Activated CD4-positive, alpha-beta T cell treated with anti-CD3 and anti-CD28 coated beads, Interleukin-2, amount 10 ng/mL, durations not matched to agents 7 days and 5 days (primary cell): ENCODE data around the gene GALNT17. TPM values are rescaled to one million over a fixed set of nuclear protein-coding genes. Genes with fewer than 3 reads are reported as not detected.

Experiments
- CTCF ChIA-PET: fragments of 350-600 bp; sonication (Branson Sonifier 250); formaldehyde crosslinking; loops from one replicate; lab custom pipeline; 2021; ENCODE audit warnings: antibody characterized with exemption; lab: Charles Lee
- POLR2A ChIA-PET: fragments of 350-600 bp; sonication (Branson Sonifier 250); formaldehyde crosslinking; loops from one replicate; lab custom pipeline; 2021; ENCODE audit warnings: antibody characterized with exemption; lab: Charles Lee
- DNase-seq: peaks from one replicate; pipeline ENCODE4 v3.0.0-alpha.2; 2020
- H3K27ac Mint-ChIP-seq: one replicate; pipeline ENCODE4 v1.8.0; 2021; ENCODE audit warnings: mild to moderate bottlenecking, moderate library complexity, mixed read lengths
- H3K27me3 Mint-ChIP-seq: one replicate; pipeline ENCODE4 v1.8.0; 2021; ENCODE audit warnings: mixed read lengths
- H3K36me3 Mint-ChIP-seq: one replicate; pipeline ENCODE4 v1.8.0; 2021; ENCODE audit warnings: low read depth, mixed read lengths
- H3K4me1 Mint-ChIP-seq: one replicate; pipeline ENCODE4 v1.8.0; 2021; ENCODE audit warnings: mixed read lengths
- H3K4me3 Mint-ChIP-seq: one replicate; pipeline ENCODE4 v1.8.0; 2021; ENCODE audit warnings: mild to moderate bottlenecking, moderate library complexity, mixed read lengths
- H3K9me3 Mint-ChIP-seq: one replicate; pipeline ENCODE4 v1.8.0; 2021; ENCODE audit warnings: mixed read lengths
- total RNA-seq, 2 experiments: library from RNA; stranded (reverse); gene quantifications; one replicate each; pipeline ENCODE4 v1.2.3, GENCODE V29; 2021

The GALNT17 gene
- total RNA-seq, 2 experiments from 2014 or later, result not detected

GRCh38 chr7:71285571-71286145 lies 153.7 kb downstream of the GALNT17 start:
- ChIA-PET CTCF (no interaction called here), POLR2A (no interaction called here)
- no peaks in the 10 kb centered on the region for H3K27me3 Mint-ChIP-seq
- peaks cover 5% of the 10 kb centered on the region for H3K9me3 Mint-ChIP-seq
- H3K4me1 Mint-ChIP-seq, result no peaks in the 10 kb centered on the region
- H3K4me3 Mint-ChIP-seq, result no peak overlapping the region
- no peaks in the 10 kb centered on the region for H3K36me3 Mint-ChIP-seq
- no peak overlapping the region for H3K27ac Mint-ChIP-seq
- DNase-seq, result no peak

GRCh38 chr7:71286336-71286735 lies 154.4 kb downstream of the GALNT17 start:
- peaks cover 5% of the 10 kb centered on the region for H3K9me3 Mint-ChIP-seq
- ChIA-PET CTCF (no interaction called here), POLR2A (no interaction called here)
- no peaks in the 10 kb centered on the region for H3K27me3 Mint-ChIP-seq
- H3K4me3 Mint-ChIP-seq, result no peak overlapping the region
- H3K4me1 Mint-ChIP-seq, result no peaks in the 10 kb centered on the region
- no peaks in the 10 kb centered on the region for H3K36me3 Mint-ChIP-seq
- DNase-seq, result no peak
- H3K27ac Mint-ChIP-seq, result no peak overlapping the region

GRCh38 chr7:71286924-71287323 lies 155.0 kb downstream of the GALNT17 start:
- H3K4me3 Mint-ChIP-seq, result no peak overlapping the region
- H3K9me3 Mint-ChIP-seq, result peaks cover 5% of the 10 kb centered on the region
- ChIA-PET POLR2A (no interaction called here), CTCF (no interaction called here)
- no peak overlapping the region for H3K27ac Mint-ChIP-seq
- H3K27me3 Mint-ChIP-seq, result no peaks in the 10 kb centered on the region
- no peaks in the 10 kb centered on the region for H3K4me1 Mint-ChIP-seq
- DNase-seq, result no peak
- H3K36me3 Mint-ChIP-seq, result no peaks in the 10 kb centered on the region

- H3K27ac Mint-ChIP-seq, result no peak overlapping the region
- H3K4me1 Mint-ChIP-seq, result no peaks in the 10 kb centered on the region
- CTCF ChIA-PET, result no interaction called here
- H3K9me3 Mint-ChIP-seq, result no peaks in the 10 kb centered on the region
- DNase-seq, result no peak
- no peaks in the 10 kb centered on the region for H3K36me3 Mint-ChIP-seq
- POLR2A ChIA-PET, result no interaction called here
- no peaks in the 10 kb centered on the region for H3K27me3 Mint-ChIP-seq
- no peak overlapping the region for H3K4me3 Mint-ChIP-seq
Observed at GRCh38 chr7:71290452-71290851, 158.5 kb downstream of the GALNT17 start.

- DNase-seq, result no peak
- CTCF ChIA-PET, result no interaction called here
- Mint-ChIP-seq H3K27ac (no peak overlapping the region), H3K4me3 (no peak overlapping the region), H3K4me1 (no peaks in the 10 kb centered on the region), H3K9me3 (peaks cover 10% of the 10 kb centered on the region), H3K36me3 (no peaks in the 10 kb centered on the region), H3K27me3 (no peaks in the 10 kb centered on the region)
- POLR2A ChIA-PET, result no interaction called here
Observed at GRCh38 chr7:71298378-71298777, 166.4 kb downstream of the GALNT17 start.

GRCh38 chr7:71300086-71300485 lies 168.1 kb downstream of the GALNT17 start:
- no peak overlapping the region for H3K4me3 Mint-ChIP-seq
- H3K9me3 Mint-ChIP-seq, result peaks cover 10% of the 10 kb centered on the region
- H3K27me3 Mint-ChIP-seq, result no peaks in the 10 kb centered on the region
- ChIA-PET POLR2A (no interaction called here), CTCF (no interaction called here)
- H3K36me3 Mint-ChIP-seq, result no peaks in the 10 kb centered on the region
- no peak overlapping the region for H3K27ac Mint-ChIP-seq
- no peaks in the 10 kb centered on the region for H3K4me1 Mint-ChIP-seq
- no peak for DNase-seq

GRCh38 chr7:71300603-71301002 lies 168.7 kb downstream of the GALNT17 start:
- CTCF ChIA-PET, result no interaction called here
- no peak overlapping the region for H3K27ac Mint-ChIP-seq
- H3K27me3 Mint-ChIP-seq, result no peaks in the 10 kb centered on the region

GRCh38 chr7:71301167-71301566 lies 169.2 kb downstream of the GALNT17 start:
- CTCF ChIA-PET, result no interaction called here
- no peaks in the 10 kb centered on the region for H3K4me1 Mint-ChIP-seq
- peaks cover 7% of the 10 kb centered on the region for H3K9me3 Mint-ChIP-seq
- H3K36me3 Mint-ChIP-seq, result no peaks in the 10 kb centered on the region
- no peaks in the 10 kb centered on the region for H3K27me3 Mint-ChIP-seq
- no peak for DNase-seq
- no peak overlapping the region for H3K4me3 Mint-ChIP-seq
- POLR2A ChIA-PET, result no interaction called here
- no peak overlapping the region for H3K27ac Mint-ChIP-seq

More at GRCh38 chr7:71300603-71301002, 168.7 kb downstream of the GALNT17 start:
- no peak overlapping the region for H3K4me3 Mint-ChIP-seq
- no peaks in the 10 kb centered on the region for H3K36me3 Mint-ChIP-seq
- no peak for DNase-seq
- H3K4me1 Mint-ChIP-seq, result no peaks in the 10 kb centered on the region
- H3K9me3 Mint-ChIP-seq, result peaks cover 10% of the 10 kb centered on the region
- POLR2A ChIA-PET, result no interaction called here

GRCh38 chr7:71303566-71303965 lies 171.6 kb downstream of the GALNT17 start:
- Mint-ChIP-seq H3K9me3 (peaks cover 18% of the 10 kb centered on the region), H3K27me3 (no peaks in the 10 kb centered on the region), H3K36me3 (no peaks in the 10 kb centered on the region), H3K4me1 (no peaks in the 10 kb centered on the region), H3K4me3 (no peak overlapping the region), H3K27ac (no peak overlapping the region)
- ChIA-PET POLR2A (no interaction called here), CTCF (no interaction called here)
- no peak for DNase-seq

- POLR2A ChIA-PET, result no interaction called here
- Mint-ChIP-seq H3K36me3 (no peaks in the 10 kb centered on the region), H3K27ac (no peak overlapping the region), H3K9me3 (peaks cover 33% of the 10 kb centered on the region), H3K4me1 (no peaks in the 10 kb centered on the region), H3K4me3 (no peak overlapping the region), H3K27me3 (no peaks in the 10 kb centered on the region)
- DNase-seq, result no peak
- CTCF ChIA-PET, result no interaction called here
Observed at GRCh38 chr7:71308096-71308495, 176.2 kb downstream of the GALNT17 start.

GRCh38 chr7:71311576-71311975 lies 179.6 kb downstream of the GALNT17 start:
- ChIA-PET CTCF (no interaction called here), POLR2A (no interaction called here)
- Mint-ChIP-seq H3K27me3 (no peaks in the 10 kb centered on the region), H3K4me3 (no peak overlapping the region), H3K27ac (no peak overlapping the region), H3K4me1 (no peaks in the 10 kb centered on the region), H3K36me3 (no peaks in the 10 kb centered on the region), H3K9me3 (peaks cover 49% of the 10 kb centered on the region)
- DNase-seq, result no peak

GRCh38 chr7:71312755-71313490 lies 181.0 kb downstream of the GALNT17 start:
- Mint-ChIP-seq H3K36me3 (no peaks in the 10 kb centered on the region), H3K9me3 (peaks cover 44% of the 10 kb centered on the region), H3K27ac (no peak overlapping the region), H3K4me3 (no peak overlapping the region), H3K4me1 (no peaks in the 10 kb centered on the region), H3K27me3 (no peaks in the 10 kb centered on the region)
- ChIA-PET CTCF (interaction anchor here (0.6 kb wide), 1 partner anchor 389 kb away, joined by 3 read pairs; no protein-coding TSS in a partner anchor), POLR2A (no interaction called here)
- no peak for DNase-seq

GRCh38 chr7:71313553-71313952 lies 181.6 kb downstream of the GALNT17 start:
- H3K4me3 Mint-ChIP-seq, result no peak overlapping the region
- no peak overlapping the region for H3K27ac Mint-ChIP-seq
- ChIA-PET CTCF (no interaction called here), POLR2A (no interaction called here)
- H3K27me3 Mint-ChIP-seq, result no peaks in the 10 kb centered on the region
- no peak for DNase-seq
- H3K4me1 Mint-ChIP-seq, result no peaks in the 10 kb centered on the region
- no peaks in the 10 kb centered on the region for H3K36me3 Mint-ChIP-seq
- H3K9me3 Mint-ChIP-seq, result peaks cover 42% of the 10 kb centered on the region

- CTCF ChIA-PET, result no interaction called here
- Mint-ChIP-seq H3K4me1 (no peaks in the 10 kb centered on the region), H3K27me3 (no peaks in the 10 kb centered on the region), H3K36me3 (no peaks in the 10 kb centered on the region), H3K4me3 (no peak overlapping the region), H3K9me3 (peaks cover 27% of the 10 kb centered on the region), H3K27ac (no peak overlapping the region)
- POLR2A ChIA-PET, result no interaction called here
- DNase-seq, result no peak
Observed at GRCh38 chr7:71320916-71321315, 189.0 kb downstream of the GALNT17 start.
